AG20443 (cell line): ENCODE measurements around the gene ZNF155.
"Not testable (repeated sequence)": the region's sequence is repeated elsewhere in the genome, so short reads cannot be mapped to it uniquely, and the experiment has no call there.

Source experiments
- DNase-seq: peaks from one replicate; pipeline ENCODE4 v3.0.0; 2012; ENCODE audit warnings: low spot score, mixed read lengths

ZNF155 gene

GRCh38 chr19:43983912-43984686, at the start of gene ZNF155:
Gene ZNF155, plus strand, starts transcription at chr19:43984188. Its CDS starts 4,356 bp downstream, at chr19:43988544.
- DNase-seq = peak; percentile 95

GRCh38 chr19:43934985-43935708, 48.8 kb upstream of the ZNF155 start, which contains the start of gene ZNF45:
Gene ZNF45, minus strand, starts transcription at chr19:43935282. Its CDS starts 13,097 bp downstream, at chr19:43922185.
- DNase-seq = peak; percentile 97

- no peak for DNase-seq
These were observed 47.8 kb upstream of the ZNF155 start for GRCh38 chr19:43936188-43936587.

- no peak for DNase-seq
These were observed 44.3 kb upstream of the ZNF155 start for GRCh38 chr19:43939557-43940260.

GRCh38 chr19:43940719-43941118, 43.3 kb upstream of the ZNF155 start:
- no peak for DNase-seq

GRCh38 chr19:43941209-43941608, 42.8 kb upstream of the ZNF155 start:
- DNase-seq = no peak

GRCh38 chr19:43947412-43947811, 36.6 kb upstream of the ZNF155 start:
- DNase-seq = not testable (repeated sequence)

- DNase-seq = not testable (repeated sequence)
These were observed 34.2 kb upstream of the ZNF155 start for GRCh38 chr19:43949803-43950202.

GRCh38 chr19:43950834-43951645, 32.9 kb upstream of the ZNF155 start, which contains the start of gene ZNF221:
Gene ZNF221, plus strand, starts transcription at chr19:43951228. Its CDS starts 11,499 bp downstream, at chr19:43962727.
- DNase-seq = peak; percentile 97

- no peak for DNase-seq
These were observed 27.2 kb upstream of the ZNF155 start for GRCh38 chr19:43956827-43957226.

GRCh38 chr19:43957891-43958290, 26.1 kb upstream of the ZNF155 start:
- peak; percentile 65 for DNase-seq

- DNase-seq = no peak
These were observed 23.6 kb upstream of the ZNF155 start for GRCh38 chr19:43960411-43960810.

GRCh38 chr19:43966079-43966694, 17.8 kb upstream of the ZNF155 start:
- no peak for DNase-seq

GRCh38 chr19:43976732-43977131, 7.3 kb upstream of the ZNF155 start:
- no peak for DNase-seq

GRCh38 chr19:43983544-43983911, 460 bp upstream of the ZNF155 start:
- no peak for DNase-seq

- peak; percentile 56 for DNase-seq
These were observed 656 bp downstream of the ZNF155 start for GRCh38 chr19:43984687-43985000.

GRCh38 chr19:43997631-43998290, 13.8 kb downstream of the ZNF155 start:
- peak; percentile 10 for DNase-seq

- peak; percentile 17 for DNase-seq
These were observed 18.2 kb downstream of the ZNF155 start for GRCh38 chr19:44002212-44002565.

GRCh38 chr19:44002566-44003460, 18.8 kb downstream of the ZNF155 start, which contains the start of gene ZNF230:
Gene ZNF230, plus strand, starts transcription at chr19:44002957. Its CDS starts 4,122 bp downstream, at chr19:44007079.
- peak; percentile 95 for DNase-seq
